HG02571 (cell line): ENCODE results near the gene P2RY8.
A peak's percentile ranks its signal among the peaks of the same experiment; 100 is the strongest.
"Not testable (repeated sequence)": the region's sequence is repeated elsewhere in the genome, so short reads cannot be mapped to it uniquely, and the experiment has no call there.

Experiments used
- ATAC-seq: cut with Tn5 transposase; IDR thresholded peaks from one replicate; pipeline ENCODE4 v1.9.1; 2021; ENCODE audit warnings: mild to moderate bottlenecking, moderate library complexity; ENCODE audit not compliant: unreplicated experiment

Gene P2RY8

DNA sequence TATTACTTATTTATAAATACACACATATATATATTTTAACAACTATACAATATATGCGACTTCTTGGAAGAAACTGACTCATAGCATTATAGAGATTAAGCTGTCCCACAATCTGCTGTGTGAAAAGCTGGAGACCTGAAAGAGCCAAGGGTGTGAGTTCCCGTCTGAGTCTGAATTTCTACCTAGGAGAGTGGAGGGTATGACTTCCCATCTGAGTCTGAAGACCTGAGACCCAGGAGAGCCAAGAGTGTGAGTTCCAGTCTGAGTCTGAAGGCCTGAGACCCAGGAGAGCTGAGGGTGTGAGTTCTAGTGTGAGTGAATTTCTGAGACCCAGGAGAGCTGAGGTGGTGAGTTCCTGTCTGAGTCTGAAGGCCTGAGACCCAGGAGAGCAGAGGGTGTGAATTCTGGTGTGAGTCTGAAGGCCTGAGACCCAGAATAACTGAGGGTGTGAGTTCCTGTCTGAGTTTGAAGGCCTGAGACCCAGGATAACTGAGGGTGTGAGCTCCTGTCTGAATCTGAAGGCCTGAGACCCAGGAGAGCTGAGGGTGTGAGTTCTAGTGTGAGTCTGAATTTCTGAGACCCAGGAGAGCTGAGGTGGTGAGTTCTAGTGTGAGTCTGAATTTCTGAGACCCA is 8.9 kb upstream of the P2RY8 start:
- no peak for ATAC-seq

DNA sequence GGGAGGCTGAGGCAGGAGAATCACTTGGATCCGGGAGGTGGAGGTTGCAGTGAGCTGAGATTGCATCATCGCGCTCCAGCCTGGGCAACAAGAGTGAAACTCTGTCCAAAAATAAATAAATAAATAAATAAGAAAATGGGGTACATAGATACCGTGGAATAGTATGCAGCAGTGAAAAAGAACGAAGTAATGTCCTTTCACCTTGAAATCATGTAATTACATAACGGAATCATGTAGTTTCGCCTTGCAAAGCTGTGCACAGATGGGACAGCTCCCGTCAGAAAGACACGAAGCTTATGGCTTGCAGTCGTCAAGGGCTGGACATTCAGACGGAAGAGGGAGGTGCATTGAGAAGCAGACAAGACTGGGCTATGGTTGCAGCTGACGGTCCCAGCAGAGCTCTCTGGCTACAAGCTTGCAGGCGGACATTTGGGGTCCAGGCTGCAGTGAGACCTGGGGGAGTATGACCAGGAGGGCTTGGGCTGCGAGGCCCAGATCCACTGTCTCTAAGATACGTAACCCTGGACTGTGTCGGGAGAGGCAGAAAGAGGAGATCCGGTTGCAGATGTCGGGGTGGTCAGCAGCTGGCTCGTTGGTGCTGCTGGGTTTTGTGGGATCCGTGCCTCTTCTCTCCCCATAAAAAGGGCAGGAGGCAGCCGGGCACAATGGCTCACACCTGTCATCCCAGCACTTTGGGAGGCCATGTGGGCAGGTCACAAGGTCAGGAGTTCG is 6.2 kb upstream of the P2RY8 start:
- no peak for ATAC-seq

DNA sequence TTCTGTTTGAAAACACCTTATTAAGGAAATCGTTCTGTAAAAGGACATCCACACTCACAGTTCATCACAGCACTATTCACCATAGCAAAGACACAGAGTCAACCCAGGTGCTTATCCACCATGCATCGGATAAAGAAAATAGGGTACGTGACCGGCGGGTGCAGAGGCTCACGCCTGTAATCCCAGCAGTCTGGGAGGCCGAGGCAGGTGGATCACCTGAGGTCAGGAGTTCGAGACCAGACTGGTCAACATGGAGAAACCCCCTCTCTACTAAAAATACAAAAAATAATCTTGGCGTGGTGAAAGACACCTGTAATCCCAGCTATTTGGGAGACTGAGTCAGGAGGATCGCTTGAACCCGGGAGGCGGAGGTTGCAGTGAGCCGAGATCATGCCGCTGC is 2.2 kb upstream of the P2RY8 start:
- not testable (repeated sequence) for ATAC-seq

GRCh38 chrX:1537716-1538090 is 718 bp upstream of the P2RY8 start:
- not testable (repeated sequence) for ATAC-seq

DNA sequence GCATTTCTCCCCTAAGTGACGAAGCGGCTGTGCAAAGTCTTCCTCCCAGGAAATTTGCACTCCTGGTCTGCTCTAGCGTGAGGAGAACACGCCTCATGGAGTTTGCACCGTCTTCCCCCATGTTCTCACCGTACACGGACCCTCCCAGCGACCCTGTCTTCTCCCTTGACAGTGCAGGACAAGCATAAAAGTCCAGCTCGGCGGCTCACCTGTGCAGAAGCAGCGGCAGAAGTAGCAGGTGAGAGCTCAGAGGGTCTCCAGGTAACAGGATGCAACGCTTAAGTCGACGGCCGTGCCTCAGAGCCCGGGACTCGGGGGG is 314 bp downstream of the P2RY8 start:
- peak; percentile 2 for ATAC-seq

DNA sequence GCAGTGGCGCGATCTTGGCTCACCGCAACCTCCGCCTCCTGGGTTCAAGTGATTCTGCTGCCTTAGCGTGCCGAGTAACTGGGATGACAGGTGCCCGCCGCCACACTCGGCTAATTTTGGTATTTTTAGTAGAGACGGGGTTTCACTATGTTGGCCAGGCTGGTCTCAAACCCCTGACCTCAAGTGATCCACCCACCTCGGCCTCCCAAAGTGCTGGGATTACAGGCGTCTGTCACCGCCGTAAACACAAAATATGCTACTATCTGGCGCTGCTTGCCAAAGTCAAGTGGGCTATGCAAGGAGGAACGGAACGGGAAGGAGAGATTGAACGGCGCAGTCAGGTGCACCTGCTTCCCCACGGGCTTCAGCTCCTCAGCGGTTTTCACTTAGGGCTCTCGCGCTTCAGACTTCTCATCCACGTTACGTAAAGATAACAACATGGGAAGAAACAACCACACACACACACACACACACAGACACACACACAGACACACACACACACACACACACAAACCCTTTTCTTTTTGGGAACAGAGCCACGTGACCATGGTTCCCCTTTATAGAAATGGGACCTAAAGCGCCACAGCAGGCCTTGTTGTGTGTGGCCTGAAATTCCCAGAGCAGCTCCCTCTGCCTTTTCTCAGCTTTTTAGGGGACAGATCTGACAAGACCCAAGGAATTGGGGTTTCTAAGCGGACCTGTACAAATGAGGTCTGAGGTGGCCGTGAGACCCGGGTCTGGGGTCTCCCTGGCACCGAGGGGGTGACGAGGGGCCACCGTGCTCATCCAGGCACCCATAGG is 1.5 kb downstream of the P2RY8 start:
- ATAC-seq, result no peak

GRCh38 chrX:1534301-1535168 is 2.5 kb downstream of the P2RY8 start:
- peak; percentile 26 for ATAC-seq

- no peak for ATAC-seq
Measured at GRCh38 chrX:1533058-1533457, 3.9 kb downstream of the P2RY8 start.

DNA sequence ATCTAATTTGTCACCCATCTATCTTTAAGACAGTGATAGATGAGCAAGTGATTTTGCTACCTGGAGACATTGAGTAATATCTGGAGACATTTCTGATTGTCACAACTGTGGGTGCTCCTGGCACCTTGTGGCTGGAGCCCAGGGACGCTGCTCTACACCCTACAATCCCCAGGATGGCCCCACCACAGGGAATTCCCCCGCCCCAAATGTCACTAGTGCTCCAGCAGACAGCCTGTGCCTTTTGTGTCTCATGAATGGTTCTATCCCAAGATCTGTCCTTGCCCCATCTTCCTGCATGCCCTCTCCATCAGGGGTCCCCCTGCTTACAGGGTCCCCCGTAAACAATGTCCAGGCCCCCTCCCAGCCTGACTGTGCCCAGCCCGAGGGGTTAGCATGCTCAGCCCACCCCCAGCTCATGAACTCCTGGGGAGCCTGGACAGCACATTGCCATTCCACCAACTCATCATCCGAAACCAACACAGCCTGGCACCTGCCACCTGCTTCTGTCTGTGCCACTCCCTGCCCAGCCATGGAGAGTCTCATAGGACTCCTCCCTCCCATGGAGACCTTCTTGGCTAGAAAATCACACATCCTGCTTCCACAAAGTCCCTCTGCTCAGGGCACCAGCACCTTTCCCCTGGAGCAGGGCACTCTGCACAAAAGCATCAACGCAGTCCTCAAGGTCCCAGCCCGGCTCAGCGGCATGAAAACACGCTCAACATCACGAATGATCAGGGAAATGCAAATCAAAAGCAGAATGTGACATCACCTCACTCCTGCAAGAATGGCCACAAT is 5.7 kb downstream of the P2RY8 start:
- ATAC-seq, result no peak

DNA sequence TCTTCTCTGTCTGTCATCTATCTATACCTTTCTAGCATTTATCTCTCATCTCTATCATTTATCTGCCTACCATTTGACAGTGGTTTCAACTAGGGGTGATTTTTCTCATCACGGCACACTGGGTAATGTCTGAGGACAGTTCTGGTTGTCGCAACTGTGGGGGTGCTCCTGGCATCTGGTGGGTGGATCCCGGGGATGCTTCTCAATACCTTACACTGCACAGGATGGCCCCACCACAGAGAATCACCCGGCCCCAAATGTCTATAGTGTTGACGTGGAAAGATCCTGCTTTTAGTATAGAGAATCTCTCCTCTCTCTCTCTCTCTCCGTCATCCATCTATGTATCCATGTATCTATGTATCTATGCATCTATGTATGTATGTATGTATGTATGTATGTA is 7.2 kb downstream of the P2RY8 start:
- ATAC-seq, result no peak

- ATAC-seq, result no peak
Measured at GRCh38 chrX:1529328-1529727, 7.7 kb downstream of the P2RY8 start.

GRCh38 chrX:1528884-1529203 is 8.1 kb downstream of the P2RY8 start:
- ATAC-seq, result no peak

DNA sequence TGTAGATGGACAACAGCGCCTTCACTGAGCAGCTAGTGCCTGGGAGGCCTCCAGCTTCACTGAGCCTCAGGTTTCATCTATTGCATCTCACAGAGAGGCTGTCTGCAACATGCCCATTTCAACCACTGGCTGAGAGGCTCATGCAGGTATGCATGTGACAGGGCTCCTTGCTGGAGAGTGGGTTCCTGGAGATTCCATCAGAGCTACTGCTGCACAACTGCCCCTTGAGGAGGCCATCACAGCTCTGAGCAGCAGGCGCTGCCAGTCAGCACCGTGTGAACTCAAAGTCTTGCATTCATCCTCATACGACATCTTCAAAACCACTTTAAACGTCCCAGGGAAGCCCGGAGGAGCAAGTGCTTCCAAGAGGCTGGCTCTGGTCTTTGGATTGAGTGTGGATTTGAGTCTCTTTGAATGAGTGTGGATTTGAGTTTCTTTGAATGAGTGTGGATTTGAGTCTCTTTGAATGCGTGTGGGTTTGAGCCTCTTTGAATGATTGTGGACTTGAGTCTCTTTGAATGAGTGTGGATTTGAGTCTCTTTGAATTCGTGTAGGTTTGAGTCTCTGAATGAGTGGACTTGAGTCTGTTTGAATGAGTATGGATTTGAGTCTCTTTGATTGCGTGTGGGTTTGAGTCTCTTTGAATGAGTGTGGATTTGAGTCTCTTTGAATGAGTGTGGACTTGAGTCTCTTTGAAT is 8.7 kb downstream of the P2RY8 start:
- ATAC-seq, result no peak

GRCh38 chrX:1527457-1527856 is 9.5 kb downstream of the P2RY8 start:
- ATAC-seq, result no peak

DNA sequence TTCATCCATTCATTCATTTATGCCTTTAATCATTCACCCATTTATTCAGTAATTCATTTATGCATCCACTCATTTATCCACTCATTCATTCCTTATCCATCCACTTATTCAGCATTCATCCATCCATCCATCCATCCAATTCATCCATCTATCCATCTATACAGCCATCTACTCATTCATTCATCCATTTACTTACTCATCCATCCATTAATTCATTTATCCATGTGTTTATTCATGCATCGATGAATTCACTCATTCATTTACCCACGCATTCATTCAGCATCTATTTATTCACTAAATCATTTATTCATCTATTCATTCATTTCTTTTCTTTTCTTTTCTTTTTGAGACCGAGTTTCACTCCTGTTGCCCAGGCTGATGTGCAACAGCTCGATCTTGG is 10.4 kb downstream of the P2RY8 start:
- no peak for ATAC-seq

- no peak for ATAC-seq
Measured at GRCh38 chrX:1525583-1526355, 11.2 kb downstream of the P2RY8 start.

DNA sequence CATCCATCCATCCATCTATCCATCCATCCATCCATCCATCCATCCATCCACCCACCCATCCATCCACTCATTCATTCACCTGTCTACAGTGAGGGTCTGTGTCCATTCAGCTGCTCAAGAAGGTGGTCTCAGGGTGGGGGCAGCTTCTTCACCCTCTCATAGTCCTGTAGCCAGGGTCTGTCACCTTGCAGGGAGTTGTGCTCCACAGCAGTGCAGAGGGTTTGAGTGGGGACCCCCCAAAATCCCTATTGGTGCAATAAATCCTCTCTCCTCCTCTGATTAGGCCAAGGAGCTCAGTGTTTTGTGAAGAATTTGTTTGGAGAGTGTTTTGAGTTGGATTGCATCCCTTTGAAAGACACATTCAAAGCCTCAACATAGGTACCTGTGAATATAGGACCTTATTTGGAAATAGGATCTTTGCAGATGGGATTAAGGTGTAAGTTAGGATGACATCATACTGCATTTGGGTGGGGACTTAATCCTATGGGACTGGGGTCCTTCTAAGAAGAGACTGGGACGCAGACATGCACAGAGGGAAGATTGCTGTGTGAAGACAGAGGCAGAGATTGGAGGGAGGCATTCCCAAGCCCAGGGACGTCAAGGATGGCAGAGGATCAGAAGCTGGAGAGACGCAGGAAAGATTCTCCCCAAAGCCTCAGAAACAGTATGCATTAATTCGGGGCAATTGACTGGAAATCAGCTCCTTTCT is 12.0 kb downstream of the P2RY8 start:
- no peak for ATAC-seq

DNA sequence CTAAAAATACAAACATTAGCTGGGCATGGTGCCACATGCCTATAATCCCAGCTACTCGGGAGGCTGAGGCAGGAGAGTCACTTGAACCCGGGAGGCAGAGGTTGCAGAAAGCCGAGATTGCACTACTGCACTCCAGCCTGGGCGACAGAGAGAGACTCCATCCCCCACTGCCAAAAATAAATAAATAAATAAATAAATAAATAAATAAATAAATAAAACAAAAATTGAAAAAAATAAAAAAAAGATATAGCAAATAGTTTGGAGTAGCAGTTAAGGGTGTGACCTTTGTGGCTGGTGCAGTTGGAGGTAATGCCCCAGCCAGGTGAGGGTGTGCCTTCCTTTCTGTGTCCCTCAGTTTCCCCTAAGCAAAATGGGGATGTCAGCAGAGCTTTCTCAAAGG is 14.1 kb downstream of the P2RY8 start:
- not testable (repeated sequence) for ATAC-seq
